Stimulated activated memory B cell treated with anti-CD40 and anti-IgM and Interleukin-4, amounts not matched to agents 10 μg/mL and 1 μg/mL and 100 μg/mL, for 72 hours (primary cell): ENCODE data around the gene ANKRD65.
A peak's percentile ranks its signal among the peaks of the same experiment; 100 is the strongest.

Experiments
- ATAC-seq: fragments of 150-1000 bp; cut with Tn5 transposase; 2 replicates; pipeline ENCODE4 v1.10.0; 2021
- H3K27ac Mint-ChIP-seq: one replicate; pipeline ENCODE4 v1.8.0; 2022; ENCODE audit warnings: mild to moderate bottlenecking, mixed read lengths
- H3K27me3 Mint-ChIP-seq: one replicate; pipeline ENCODE4 v1.8.0; 2022; ENCODE audit warnings: mixed read lengths
- H3K36me3 Mint-ChIP-seq: one replicate; pipeline ENCODE4 v1.8.0; 2022; ENCODE audit warnings: mixed read lengths
- H3K4me1 Mint-ChIP-seq: one replicate; pipeline ENCODE4 v1.8.0; 2022; ENCODE audit warnings: mixed read lengths
- H3K4me3 Mint-ChIP-seq: one replicate; pipeline ENCODE4 v1.8.0; 2022; ENCODE audit warnings: mild to moderate bottlenecking, moderate library complexity, mixed read lengths
- H3K9me3 Mint-ChIP-seq: one replicate; pipeline ENCODE4 v1.8.0; 2022; ENCODE audit warnings: mixed read lengths

Gene ANKRD65

DNA sequence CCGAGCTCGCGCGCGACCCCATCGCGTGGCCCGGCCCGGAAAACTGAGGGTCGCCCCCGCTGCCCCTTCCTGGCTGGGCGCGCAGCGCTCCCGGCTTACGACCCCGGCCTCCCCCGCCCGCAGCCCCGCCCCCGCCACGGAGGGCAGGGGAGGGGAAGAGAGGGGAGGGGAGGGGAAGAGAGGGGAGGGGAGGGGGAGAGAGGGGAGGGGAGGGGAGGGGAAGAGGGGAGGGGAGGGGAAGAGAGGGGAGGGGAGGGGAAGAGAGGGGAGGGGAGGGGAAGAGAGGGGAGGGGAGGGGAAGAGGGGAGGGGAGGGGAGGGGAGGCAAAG is 6.7 kb upstream of the ANKRD65 start:
- no peak for ATAC-seq
- Mint-ChIP-seq H3K36me3 (no peaks in the 10 kb centered on the region), H3K4me3 (no peak overlapping the region), H3K4me1 (peaks cover 9% of the 10 kb centered on the region), H3K27ac (no peak overlapping the region), H3K27me3 (peaks cover 84% of the 10 kb centered on the region), H3K9me3 (no peaks in the 10 kb centered on the region)

DNA sequence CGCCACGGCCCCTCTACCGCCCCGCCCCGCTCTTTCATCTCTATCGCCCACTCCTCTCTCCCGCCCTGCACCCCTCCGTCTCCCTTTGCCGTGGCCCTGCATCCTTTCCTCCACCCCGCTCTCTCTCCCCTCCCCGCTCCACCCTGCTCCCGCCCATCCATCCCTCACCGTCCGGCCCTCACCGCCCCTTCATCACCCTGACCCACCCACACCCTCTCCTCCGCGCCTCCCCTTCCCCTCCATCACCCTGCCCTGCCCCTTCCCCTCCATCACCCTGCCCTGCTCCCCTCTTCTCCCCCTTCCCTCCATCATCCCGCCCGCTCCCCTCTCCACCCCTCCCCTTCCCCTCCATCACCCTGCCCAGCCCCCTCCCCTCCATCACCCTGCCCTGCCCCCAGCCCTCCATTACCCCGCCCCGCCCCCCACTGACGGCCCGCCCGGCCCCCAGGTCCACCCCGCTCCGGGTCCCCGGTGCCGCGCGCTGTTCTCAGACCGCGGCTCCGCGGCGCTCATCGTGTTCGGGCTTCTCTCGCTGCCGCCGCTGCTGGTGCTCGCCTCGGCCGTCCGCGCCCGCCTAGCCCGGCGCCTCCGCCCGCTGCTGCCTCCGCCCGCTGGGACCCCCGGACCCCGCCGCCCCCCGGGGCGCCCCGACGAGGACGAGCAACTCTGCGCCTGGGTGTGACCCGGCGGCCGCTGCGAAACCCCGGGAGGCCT is 6.2 kb upstream of the ANKRD65 start:
- H3K36me3 Mint-ChIP-seq = no peaks in the 10 kb centered on the region
- no peak overlapping the region for H3K4me3 Mint-ChIP-seq
- no peak overlapping the region for H3K27ac Mint-ChIP-seq
- peaks cover 11% of the 10 kb centered on the region for H3K4me1 Mint-ChIP-seq
- H3K27me3 Mint-ChIP-seq = peaks cover 84% of the 10 kb centered on the region
- H3K9me3 Mint-ChIP-seq = no peaks in the 10 kb centered on the region
- peak; percentile 89 for ATAC-seq

DNA sequence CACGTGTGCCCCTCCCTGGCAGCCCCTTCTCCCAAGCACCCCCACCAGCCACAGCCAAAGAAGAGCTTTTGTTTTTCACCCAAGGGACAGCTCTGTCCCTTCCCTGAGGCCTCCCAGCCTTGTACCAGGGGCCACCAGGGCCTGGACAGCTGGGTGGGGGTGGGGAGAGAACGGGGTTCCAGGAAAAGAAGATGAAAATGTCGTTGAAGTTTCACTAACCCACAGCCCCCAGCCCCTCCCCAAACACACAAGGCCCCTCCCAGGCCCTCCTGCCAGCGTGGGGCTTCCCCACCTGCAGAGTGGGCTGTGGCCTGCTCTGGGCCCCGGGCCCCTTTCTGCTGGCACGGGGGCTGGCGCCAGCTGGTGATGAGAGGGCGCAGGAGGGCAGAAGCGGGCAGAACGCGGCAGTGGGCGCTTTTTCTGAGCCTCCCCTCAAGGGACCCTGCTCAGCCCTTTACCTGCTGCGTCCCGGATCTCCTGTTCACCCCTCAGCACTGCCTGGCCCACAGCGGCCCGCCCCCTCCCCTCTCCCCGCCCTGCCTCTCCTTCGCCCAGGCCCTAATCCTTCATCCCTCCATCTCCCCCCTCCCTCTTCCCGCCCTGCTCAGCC is 5.5 kb upstream of the ANKRD65 start:
- Mint-ChIP-seq H3K4me1 (peaks cover 11% of the 10 kb centered on the region), H3K9me3 (no peaks in the 10 kb centered on the region), H3K27ac (no peak overlapping the region), H3K36me3 (no peaks in the 10 kb centered on the region), H3K27me3 (peaks cover 83% of the 10 kb centered on the region), H3K4me3 (no peak overlapping the region)
- no peak for ATAC-seq

DNA sequence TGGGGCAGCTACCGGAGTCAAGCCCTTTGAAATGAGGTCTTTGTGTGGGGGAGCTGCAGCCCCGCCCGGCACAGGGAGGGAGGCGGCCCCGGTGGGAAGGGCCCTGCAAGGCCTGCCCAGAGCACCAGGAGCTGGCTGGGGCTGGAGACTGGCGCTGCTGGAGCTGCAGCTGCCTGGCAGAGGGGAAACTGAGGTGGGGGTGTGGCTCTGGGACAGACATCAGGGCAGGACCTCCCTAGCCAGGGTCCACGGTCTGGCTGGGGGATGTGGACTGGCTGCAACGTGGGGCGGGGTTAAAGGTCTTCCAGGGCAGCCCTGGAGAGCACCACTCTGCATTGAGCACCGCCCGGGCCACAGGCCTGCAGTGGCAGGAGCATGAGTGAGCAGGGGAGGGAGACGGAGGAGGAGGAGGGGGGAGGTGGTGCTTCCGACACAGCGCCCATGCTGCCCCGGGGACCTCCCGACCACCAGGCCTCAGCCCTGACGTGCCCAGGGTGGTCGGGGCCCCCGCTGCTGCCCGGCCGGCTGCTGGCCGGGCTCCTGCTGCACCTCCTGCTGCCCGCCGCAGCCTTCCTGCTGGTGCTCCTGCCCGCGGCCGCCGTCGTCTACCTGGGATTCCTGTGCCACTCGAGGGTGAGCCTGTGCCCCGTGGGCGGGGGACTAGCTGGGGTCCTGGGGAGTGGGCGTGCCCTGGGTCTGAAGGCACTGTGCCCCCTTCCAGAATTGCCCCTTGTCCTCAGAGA is 4.8 kb upstream of the ANKRD65 start:
- H3K9me3 Mint-ChIP-seq = no peaks in the 10 kb centered on the region
- no peak overlapping the region for H3K4me3 Mint-ChIP-seq
- no peak for ATAC-seq
- peaks cover 12% of the 10 kb centered on the region for H3K4me1 Mint-ChIP-seq
- peaks cover 83% of the 10 kb centered on the region for H3K27me3 Mint-ChIP-seq
- no peak overlapping the region for H3K27ac Mint-ChIP-seq
- H3K36me3 Mint-ChIP-seq = no peaks in the 10 kb centered on the region

DNA sequence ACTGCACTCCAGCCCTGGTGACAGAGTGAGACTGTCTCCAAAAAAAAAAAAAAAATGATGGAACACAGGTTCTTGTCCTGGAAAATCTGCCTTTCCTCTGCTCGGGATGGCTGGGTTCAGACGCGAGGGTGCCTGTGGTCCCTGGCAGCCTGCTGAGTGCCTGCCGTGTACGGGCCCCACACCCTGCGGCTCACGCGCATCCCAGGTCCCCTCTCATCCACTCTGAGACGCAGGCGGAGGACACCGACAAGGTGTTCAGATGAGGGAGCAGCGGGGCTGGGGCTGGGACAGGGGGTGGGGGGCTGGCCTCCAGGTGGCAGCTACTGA is 4.3 kb upstream of the ANKRD65 start:
- peaks cover 16% of the 10 kb centered on the region for H3K4me1 Mint-ChIP-seq
- no peaks in the 10 kb centered on the region for H3K36me3 Mint-ChIP-seq
- no peak overlapping the region for H3K27ac Mint-ChIP-seq
- no peak overlapping the region for H3K4me3 Mint-ChIP-seq
- peaks cover 83% of the 10 kb centered on the region for H3K27me3 Mint-ChIP-seq
- no peaks in the 10 kb centered on the region for H3K9me3 Mint-ChIP-seq
- ATAC-seq = no peak

DNA sequence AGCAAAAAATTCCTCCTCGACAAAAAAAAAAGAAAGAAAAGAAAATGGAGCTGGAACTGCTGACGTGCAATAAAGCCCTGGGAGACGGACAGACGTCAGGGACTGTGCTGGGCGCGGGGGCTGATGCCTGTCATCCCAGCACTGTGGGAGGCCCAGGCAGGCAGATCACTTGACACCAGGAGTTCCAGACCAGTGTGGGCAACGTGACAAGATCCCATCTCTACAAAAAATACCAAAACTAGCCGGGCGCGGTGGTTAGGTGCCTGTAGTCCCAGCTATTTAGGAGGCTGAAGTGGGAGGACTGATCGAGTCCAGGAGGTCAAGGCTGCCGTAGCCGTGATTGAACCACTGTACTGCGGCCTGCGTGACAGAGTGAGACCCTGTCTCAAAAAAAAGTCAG is 3.6 kb upstream of the ANKRD65 start:
- no peak for ATAC-seq
- H3K9me3 Mint-ChIP-seq = no peaks in the 10 kb centered on the region
- H3K36me3 Mint-ChIP-seq = no peaks in the 10 kb centered on the region
- no peak overlapping the region for H3K4me3 Mint-ChIP-seq
- H3K4me1 Mint-ChIP-seq = peaks cover 16% of the 10 kb centered on the region
- no peak overlapping the region for H3K27ac Mint-ChIP-seq
- H3K27me3 Mint-ChIP-seq = peaks cover 76% of the 10 kb centered on the region

DNA sequence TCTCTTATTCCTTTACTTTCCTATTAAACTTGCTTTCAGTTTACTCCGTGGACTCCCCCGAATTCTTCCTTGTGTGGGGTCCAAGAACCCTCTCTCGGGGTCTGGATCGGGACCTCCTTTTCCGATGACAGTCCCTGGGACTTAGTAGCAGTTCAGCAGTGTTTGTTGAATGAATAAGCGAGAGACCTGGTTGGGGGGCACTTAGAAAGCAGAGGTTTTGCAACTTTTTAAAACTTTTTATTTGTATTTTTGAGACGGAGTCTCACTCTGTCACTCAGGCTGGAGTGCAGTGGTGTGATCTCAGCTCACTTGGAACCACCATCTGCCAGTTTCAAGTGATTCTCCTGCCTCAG is 2.1 kb upstream of the ANKRD65 start:
- Mint-ChIP-seq H3K27ac (no peak overlapping the region), H3K4me1 (peaks cover 23% of the 10 kb centered on the region), H3K36me3 (no peaks in the 10 kb centered on the region), H3K27me3 (peaks cover 65% of the 10 kb centered on the region), H3K9me3 (no peaks in the 10 kb centered on the region), H3K4me3 (no peak overlapping the region)
- no peak for ATAC-seq

DNA sequence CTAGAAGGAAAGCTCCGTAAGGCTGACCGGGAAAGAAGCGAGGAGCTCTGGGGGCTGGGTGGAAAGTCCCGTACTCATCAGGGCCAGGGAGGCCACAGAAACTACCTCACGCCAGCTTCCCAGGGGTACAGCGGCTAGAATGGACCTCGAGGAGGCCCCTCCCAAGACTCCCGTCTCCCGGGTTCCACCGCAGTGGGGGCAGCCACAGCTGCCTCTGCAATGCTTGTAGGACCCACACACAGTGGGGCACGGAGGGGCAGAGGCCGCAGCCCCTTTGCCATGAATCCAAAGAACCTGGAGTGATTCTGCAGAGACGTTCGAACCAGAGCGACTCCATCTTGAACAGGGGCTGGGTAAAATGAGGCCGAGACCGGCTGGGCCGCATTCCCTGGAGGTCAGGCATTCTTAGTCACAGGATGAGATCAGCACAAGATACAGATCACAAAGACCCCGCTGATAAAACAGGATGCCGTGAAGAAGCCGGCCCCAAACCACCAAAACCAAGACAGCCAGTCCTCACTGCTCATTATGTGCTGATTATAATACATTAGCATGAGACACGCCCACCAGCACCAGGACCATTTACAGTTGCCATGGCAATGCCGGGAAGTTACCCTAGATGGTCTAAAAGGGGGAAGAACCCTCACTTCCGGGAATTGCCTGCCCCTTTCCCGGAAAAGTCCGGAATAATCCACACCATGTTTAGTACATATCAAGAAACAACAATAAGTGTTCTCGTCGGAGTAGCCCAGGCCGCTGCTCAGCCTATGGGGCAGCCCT is 1.6 kb upstream of the ANKRD65 start:
- Mint-ChIP-seq H3K4me3 (no peak overlapping the region), H3K27ac (no peak overlapping the region), H3K27me3 (peaks cover 63% of the 10 kb centered on the region), H3K4me1 (peaks cover 29% of the 10 kb centered on the region), H3K9me3 (no peaks in the 10 kb centered on the region), H3K36me3 (no peaks in the 10 kb centered on the region)
- no peak for ATAC-seq

DNA sequence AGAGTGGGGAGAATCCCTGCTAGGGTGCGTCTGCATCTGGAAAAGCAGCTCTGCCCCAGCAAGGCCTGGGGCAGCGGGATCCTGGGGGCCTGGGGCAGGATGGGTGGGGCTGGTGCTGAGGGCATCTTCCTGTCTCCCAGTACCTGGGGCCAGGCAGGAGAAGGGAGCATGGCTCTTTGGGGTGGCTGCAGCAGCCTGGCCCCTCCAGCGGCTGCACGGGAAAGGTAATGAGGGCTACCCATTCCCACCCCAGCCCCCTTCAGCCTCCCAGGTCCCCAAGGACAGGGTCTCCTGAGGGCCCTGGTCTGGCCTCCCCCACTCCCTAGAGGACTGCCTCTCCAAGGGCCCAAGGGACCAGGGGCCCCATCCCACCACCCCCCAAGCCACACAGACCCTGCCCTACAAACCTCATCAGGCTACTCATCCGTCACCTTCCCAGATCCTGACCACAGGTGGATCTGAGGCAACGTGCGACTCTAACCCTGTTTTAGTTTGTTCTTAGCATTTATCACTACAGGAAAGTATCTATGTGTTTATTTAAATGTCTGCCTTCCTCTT is 910 bp upstream of the ANKRD65 start:
- Mint-ChIP-seq H3K36me3 (no peaks in the 10 kb centered on the region), H3K27me3 (peaks cover 60% of the 10 kb centered on the region), H3K4me1 (peaks cover 31% of the 10 kb centered on the region), H3K27ac (no peak overlapping the region), H3K9me3 (no peaks in the 10 kb centered on the region), H3K4me3 (no peak overlapping the region)
- no peak for ATAC-seq

DNA sequence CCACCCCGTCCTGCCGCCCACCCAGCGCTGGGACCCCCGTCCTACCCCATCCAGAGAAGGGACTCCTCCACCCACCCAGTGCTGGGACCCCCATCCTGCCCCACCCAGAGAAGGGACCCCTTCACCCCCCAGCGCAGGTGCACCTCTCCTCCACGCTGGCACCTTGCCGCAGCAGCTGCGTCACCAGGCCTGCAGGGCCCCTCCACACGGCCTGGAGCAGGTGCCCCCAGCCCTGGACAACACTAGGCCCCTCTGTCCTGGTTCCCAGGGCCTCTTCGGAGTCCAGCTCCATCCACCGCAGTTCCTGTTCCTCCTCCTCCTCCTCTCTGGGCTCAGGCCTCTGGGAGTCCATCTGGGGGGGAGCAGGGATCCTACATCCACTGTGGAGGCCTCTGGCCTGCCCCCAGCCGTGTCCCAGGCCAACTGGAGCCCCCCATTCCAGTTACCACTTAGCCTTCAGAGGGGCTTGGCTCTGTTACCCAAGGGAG is 378 bp downstream of the ANKRD65 start:
- Mint-ChIP-seq H3K27ac (no peak overlapping the region), H3K36me3 (no peaks in the 10 kb centered on the region), H3K9me3 (no peaks in the 10 kb centered on the region), H3K27me3 (peaks cover 47% of the 10 kb centered on the region), H3K4me3 (peak overlapping the region; percentile 65), H3K4me1 (peaks cover 26% of the 10 kb centered on the region)
- ATAC-seq = peak; percentile 73

DNA sequence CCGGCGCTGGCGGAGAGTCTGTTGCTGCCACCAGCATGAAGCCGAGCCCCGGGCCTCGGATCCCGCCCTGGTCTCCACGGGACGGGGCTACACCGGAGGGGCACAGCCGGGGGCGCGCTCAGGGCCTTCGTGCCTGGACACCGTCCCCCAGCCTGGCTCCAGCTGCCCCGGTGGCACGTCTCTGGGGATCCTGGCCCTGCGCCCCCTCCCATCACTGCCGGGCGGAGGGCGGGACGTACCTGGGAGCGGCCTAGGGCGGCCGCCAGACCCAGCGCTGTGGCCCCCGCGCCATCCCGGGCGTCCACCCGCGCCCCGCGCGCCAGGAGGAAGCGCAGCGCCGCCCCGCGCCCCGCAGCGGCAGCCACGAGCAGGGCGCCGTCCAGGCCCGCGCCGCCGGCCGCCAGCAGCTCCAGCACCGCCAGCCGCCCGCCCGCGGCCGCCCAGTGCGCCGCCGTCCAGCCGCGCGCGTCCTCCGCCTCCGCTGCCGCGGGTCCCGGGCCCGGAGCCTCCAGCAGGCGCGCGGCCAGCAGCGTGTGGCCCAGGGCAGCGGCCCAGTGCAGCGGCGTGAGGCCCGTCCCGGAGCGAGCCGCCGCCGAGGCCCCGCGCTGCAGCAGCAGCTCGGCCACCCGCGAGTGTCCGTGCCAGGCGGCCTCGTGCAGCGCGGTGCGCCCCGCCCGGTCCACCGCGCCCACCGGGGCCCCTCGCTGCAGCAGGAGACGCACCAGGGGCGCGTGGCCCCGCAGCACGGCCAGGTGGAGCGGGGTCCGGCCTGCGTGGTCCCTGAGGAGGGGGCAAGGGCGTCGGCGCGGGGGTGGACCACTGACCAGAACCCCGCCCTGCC is 1.0 kb downstream of the ANKRD65 start:
- ATAC-seq = peak; percentile 25
- no peaks in the 10 kb centered on the region for H3K36me3 Mint-ChIP-seq
- H3K9me3 Mint-ChIP-seq = no peaks in the 10 kb centered on the region
- H3K27ac Mint-ChIP-seq = no peak overlapping the region
- H3K4me3 Mint-ChIP-seq = no peak overlapping the region
- H3K27me3 Mint-ChIP-seq = peaks cover 41% of the 10 kb centered on the region
- peaks cover 26% of the 10 kb centered on the region for H3K4me1 Mint-ChIP-seq

DNA sequence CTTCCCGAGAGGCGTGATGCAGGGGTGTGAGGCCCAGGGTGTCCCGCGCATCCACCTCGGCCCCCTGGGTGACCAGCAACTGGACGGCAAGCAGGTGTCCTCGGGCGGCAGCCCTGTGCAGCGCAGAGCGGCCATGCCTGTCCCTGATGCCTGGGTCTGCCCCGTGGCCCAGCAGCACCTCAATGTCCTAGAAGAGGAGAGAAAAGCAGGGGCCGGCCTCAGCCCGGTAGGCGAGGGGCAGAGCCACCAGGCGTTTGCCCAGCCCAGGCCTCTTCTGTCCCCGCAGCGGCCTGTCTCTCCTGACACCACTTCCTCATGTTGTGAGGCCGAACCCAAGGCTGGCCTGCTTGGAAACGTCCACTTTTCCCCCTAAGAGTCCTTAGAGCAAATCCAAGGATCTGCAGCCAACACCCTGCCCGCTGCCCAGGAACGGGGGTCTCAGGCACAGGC is 1.7 kb downstream of the ANKRD65 start:
- ATAC-seq = no peak
- Mint-ChIP-seq H3K27ac (no peak overlapping the region), H3K4me3 (no peak overlapping the region), H3K27me3 (peaks cover 34% of the 10 kb centered on the region), H3K4me1 (peaks cover 26% of the 10 kb centered on the region), H3K9me3 (no peaks in the 10 kb centered on the region), H3K36me3 (no peaks in the 10 kb centered on the region)

DNA sequence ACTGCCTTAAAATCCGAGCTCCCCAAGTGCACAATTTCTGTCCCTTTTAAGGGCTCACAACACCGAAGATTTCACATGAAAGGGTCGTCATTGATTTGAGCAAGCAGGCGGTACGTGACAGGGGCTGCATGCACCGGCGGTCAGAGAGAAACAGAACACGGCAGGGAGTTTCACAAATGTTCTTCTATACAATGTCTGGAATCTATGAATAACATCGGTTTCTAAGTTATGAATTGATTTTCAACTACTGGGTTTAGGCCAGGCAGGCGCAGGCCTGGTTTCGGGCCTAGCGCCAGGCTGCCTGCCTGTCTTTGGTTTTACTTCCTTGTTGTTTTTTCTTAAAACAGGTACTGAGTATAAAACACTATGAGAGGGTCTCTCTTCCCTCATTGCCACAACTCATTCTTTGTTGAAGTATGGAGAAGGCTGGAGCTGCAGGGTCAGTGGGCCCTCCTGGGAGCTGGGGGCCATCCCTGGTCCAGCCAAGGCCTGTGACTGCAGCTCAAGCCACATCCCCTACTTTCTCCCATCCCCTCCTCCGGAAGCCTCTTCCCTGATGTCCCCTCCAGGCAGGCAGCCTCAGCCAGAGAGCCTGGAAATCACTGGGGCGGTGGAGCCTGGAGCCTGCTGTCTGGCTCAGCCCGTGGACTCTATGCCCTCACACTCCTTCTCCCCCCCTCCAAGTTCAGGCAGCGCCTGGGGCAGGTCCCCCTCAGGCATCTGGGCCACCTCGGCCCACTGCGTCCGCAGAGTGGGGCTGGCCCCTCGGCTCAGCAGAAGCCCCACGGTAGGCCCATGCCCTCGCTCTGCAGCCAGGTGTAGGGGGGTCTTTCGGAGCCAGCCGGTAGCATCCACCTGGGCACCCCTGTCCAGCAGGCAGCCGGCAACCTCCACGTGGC is 2.4 kb downstream of the ANKRD65 start:
- peaks cover 31% of the 10 kb centered on the region for H3K27me3 Mint-ChIP-seq
- H3K27ac Mint-ChIP-seq = no peak overlapping the region
- H3K4me1 Mint-ChIP-seq = peaks cover 26% of the 10 kb centered on the region
- ATAC-seq = peak; percentile 13
- H3K4me3 Mint-ChIP-seq = no peak overlapping the region
- no peaks in the 10 kb centered on the region for H3K36me3 Mint-ChIP-seq
- H3K9me3 Mint-ChIP-seq = no peaks in the 10 kb centered on the region
